Neural cell (in vitro differentiated cells): ENCODE measurements around the gene DIAPH1. TPM values are rescaled to one million over a fixed set of nuclear protein-coding genes. Genes with fewer than 3 reads are reported as not detected.

Experiments
- H2AFZ ChIP-seq: fragments of 200-600, 300-800 bp; sonication (generic), shearing (Covaris generic); 2 replicates; pipeline ENCODE4 v1.6.0; 2014; ENCODE audit warnings: low read depth, mild to moderate bottlenecking, antibody characterized with exemption, low read length, moderate library complexity
- H3F3A ChIP-seq: fragments of 200-600 bp; shearing (Covaris generic); 2 replicates; pipeline ENCODE4 v1.6.1; 2016; ENCODE audit warnings: mild to moderate bottlenecking, moderate library complexity, mixed read lengths, antibody characterized with exemption, low read length; ENCODE audit not compliant: insufficient read depth, poor library complexity, severe bottlenecking
- H3K27ac ChIP-seq: fragments of 200-600, 300-800 bp; sonication (generic), shearing (Covaris generic); 2 replicates; pipeline ENCODE4 v1.5.1; 2014; ENCODE audit warnings: mild to moderate bottlenecking, low read length, moderate library complexity
- H3K27me3 ChIP-seq: fragments of 300-800, 200-600 bp; sonication (generic), shearing (Covaris generic); 2 replicates; pipeline ENCODE4 v1.6.0; 2014; ENCODE audit warnings: mild to moderate bottlenecking, low read depth, low read length, moderate library complexity; ENCODE audit not compliant: insufficient read depth
- H3K36me3 ChIP-seq: fragments of 300-800, 200-600 bp; sonication (generic), shearing (Covaris generic); 2 replicates; pipeline ENCODE4 v1.5.1; 2014; ENCODE audit warnings: mild to moderate bottlenecking, antibody characterized with exemption, low read length, moderate library complexity; ENCODE audit not compliant: insufficient read depth
- H3K4me2 ChIP-seq: fragments of 300-800, 200-600 bp; sonication (generic), shearing (Covaris generic); 2 replicates; pipeline ENCODE4 v1.6.0; 2014; ENCODE audit warnings: mild to moderate bottlenecking, low read length
- H3K4me3 ChIP-seq: fragments of 300-800, 200-600 bp; sonication (generic), shearing (Covaris generic); 2 replicates; pipeline ENCODE4 v1.5.1; 2014; ENCODE audit warnings: mild to moderate bottlenecking, low read length, moderate library complexity
- H3K79me2 ChIP-seq: fragments of 200-600 bp; shearing (Covaris generic); replicated peaks from 2 replicates; pipeline ENCODE4 v1.6.0; 2014; ENCODE audit warnings: mild to moderate bottlenecking, low read length, moderate library complexity; ENCODE audit not compliant: insufficient read depth
- H3K9ac ChIP-seq: fragments of 300-800, 200-600 bp; sonication (generic), shearing (Covaris generic); 2 replicates; pipeline ENCODE4 v1.6.1; 2016; ENCODE audit warnings: mild to moderate bottlenecking, low read length, mixed read lengths
- H3K9me2 ChIP-seq: fragments of 200-600 bp; shearing (Covaris generic); 2 replicates; pipeline ENCODE4 v1.6.1; 2016; ENCODE audit warnings: mild to moderate bottlenecking, low read length, mixed read lengths; ENCODE audit not compliant: insufficient read depth
- H3K9me3 ChIP-seq: fragments of 200-600, 300-800 bp; sonication (generic), shearing (Covaris generic); 2 replicates; pipeline ENCODE4 v1.6.1; 2016; ENCODE audit warnings: mild to moderate bottlenecking, mixed run types, low read length, moderate library complexity, mixed read lengths
- H4K20me1 ChIP-seq: fragments of 200-600 bp; shearing (Covaris generic); 2 replicates; pipeline ENCODE4 v1.6.1; 2016; ENCODE audit warnings: mild to moderate bottlenecking, mixed run types; ENCODE audit not compliant: insufficient read depth
- CTCF ChIP-seq: fragments of 450-650 bp; IDR thresholded peaks from 2 replicates; pipeline ENCODE4 v1.5.1; 2014; ENCODE audit warnings: antibody characterized with exemption, mild to moderate bottlenecking, moderate library complexity; ENCODE audit not compliant: poor library complexity, severe bottlenecking
- EP300 ChIP-seq: fragments of 450-650 bp; conservative IDR thresholded peaks from 2 replicates; pipeline ENCODE4 v1.6.1; 2014; ENCODE audit warnings: antibody characterized with exemption, mild to moderate bottlenecking, moderate library complexity; ENCODE audit not compliant: poor library complexity, severe bottlenecking
- EZH2 ChIP-seq: fragments of 200-600, 300-800 bp; shearing (Covaris generic), sonication (generic); IDR thresholded peaks from 2 replicates; pipeline ENCODE4 v1.6.1; 2014; ENCODE audit warnings: antibody characterized with exemption, low read length, borderline replicate concordance, mild to moderate bottlenecking; ENCODE audit not compliant: insufficient read depth, poor library complexity, severe bottlenecking
- MXI1 ChIP-seq: fragments of 450-650 bp; conservative IDR thresholded peaks from 2 replicates; pipeline ENCODE4 v1.6.1; 2014; ENCODE audit warnings: antibody characterized with exemption, mild to moderate bottlenecking; ENCODE audit not compliant: poor library complexity, severe bottlenecking
- POLR2AphosphoS5 ChIP-seq: IDR thresholded peaks from 2 replicates; pipeline ENCODE4 v1.6.1; 2012
- RAD21 ChIP-seq: fragments of 450-650 bp; conservative IDR thresholded peaks from 2 replicates; pipeline ENCODE4 v1.6.1; 2014; ENCODE audit warnings: antibody characterized with exemption, mild to moderate bottlenecking, moderate library complexity
- REST ChIP-seq: IDR thresholded peaks from 2 replicates; pipeline ENCODE4 v1.6.1; 2012; ENCODE audit warnings: borderline replicate concordance
- SMC3 ChIP-seq: fragments of 450-650 bp; conservative IDR thresholded peaks from 2 replicates; pipeline ENCODE4 v1.6.1; 2014; ENCODE audit warnings: antibody characterized with exemption, mild to moderate bottlenecking, moderate library complexity; ENCODE audit not compliant: poor library complexity
- TAF1 ChIP-seq: IDR thresholded peaks from 2 replicates; pipeline ENCODE4 v1.6.1; 2012; ENCODE audit warnings: low read depth
- polyA minus RNA-seq: library from RNA; depleted of rRNA, polyadenylated mRNA; stranded (reverse); fragments of >200 nt; gene quantifications from 2 replicates; pipeline ENCODE4 v1.2.3, GENCODE V29; 2014
- polyA plus RNA-seq: library from polyadenylated mRNA; depleted of rRNA; stranded (reverse); fragments of >200 nt; gene quantifications from 2 replicates; pipeline ENCODE4 v1.2.3, GENCODE V29; 2014

DIAPH1 gene
- polyA plus RNA-seq (21.9 and 22.4 TPM in 2 replicates), polyA minus RNA-seq (16.6 and 17.5 TPM in 2 replicates)

GRCh38 chr5:141618804-141619554 is at the start of gene DIAPH1:
Gene DIAPH1, minus strand, starts transcription at chr5:141619000. Its CDS starts 86 bp downstream, at chr5:141618914.
- H2AFZ ChIP-seq = peak within 1 kb of the TSS; percentile 30
- peak within 1 kb of the TSS; percentile 17 for H3K27ac ChIP-seq
- H3K9ac ChIP-seq = peak within 1 kb of the TSS; percentile 76

More at GRCh38 chr5:141618804-141619554, at the start of gene DIAPH1:
- peak; percentile 41 for TF ChIP-seq POLR2AphosphoS5
- peak; percentile 72 for TF ChIP-seq EP300
- no peak for TF ChIP-seq EZH2
- peak; percentile 98 for TF ChIP-seq MXI1
- TF ChIP-seq REST = no peak
- TF ChIP-seq CTCF = peak; percentile 99
- TF ChIP-seq SMC3 = peak; percentile 91
- peak; percentile 80 for TF ChIP-seq RAD21
- no peak for TF ChIP-seq TAF1
- Histone ChIP-seq H3K4me2 (peak within 1 kb of the TSS; percentile 44), H3K9me2 (no peaks in the 10 kb centered on the region), H3F3A (no peaks in the 10 kb centered on the region), H3K27me3 (no peaks in the 10 kb centered on the region), H3K9me3 (no peaks in the 10 kb centered on the region), H3K4me3 (peak within 1 kb of the TSS; percentile 76), H3K79me2 (peaks cover 17% of the 10 kb centered on the region), H3K36me3 (no peaks in the 10 kb centered on the region), H4K20me1 (no peaks in the 10 kb centered on the region)
